ENCODE data around the gene INO80.
A peak's percentile ranks its signal among the peaks of the same experiment; 100 is the strongest.

The INO80 gene

DNA sequence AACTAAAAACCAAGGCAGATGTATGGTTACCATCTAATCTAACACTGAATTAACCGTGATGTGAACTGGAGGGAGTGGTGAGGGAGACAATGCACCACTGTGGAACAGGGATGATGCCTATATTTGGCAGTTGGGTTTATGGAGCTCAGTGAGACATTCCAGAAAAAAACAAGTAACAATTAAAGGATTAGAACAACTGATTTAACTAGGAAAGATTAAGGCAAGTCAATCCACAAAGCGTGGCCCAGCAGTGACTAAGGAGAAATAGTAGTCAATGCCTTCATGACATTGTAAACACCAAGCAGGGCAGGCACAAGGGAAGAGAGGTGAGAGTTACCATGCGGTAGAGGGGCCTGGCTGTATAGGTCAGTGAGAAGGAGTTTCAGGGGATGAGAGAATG lies 124.7 kb downstream of the INO80 start:
- Histone ChIP-seq H3K27ac (no peak overlapping the region), H3K9me3 (ENCODE audit: severe bottlenecking) (no peaks in the 10 kb centered on the region), H3K27me3 (ENCODE audit: insufficient read depth, low read depth, severe bottlenecking) (no peaks in the 10 kb centered on the region), H3K4me3 (ENCODE audit: low read depth, low read length) (no peak overlapping the region), H3K36me3 (peaks cover 45% of the 10 kb centered on the region)
- TF ChIP-seq CTCF (IDR thresholded peaks at IDR 0.05; ENCODE audit: low read depth, low read length), result no peak
- peak; percentile 21 for DNase-seq

DNA sequence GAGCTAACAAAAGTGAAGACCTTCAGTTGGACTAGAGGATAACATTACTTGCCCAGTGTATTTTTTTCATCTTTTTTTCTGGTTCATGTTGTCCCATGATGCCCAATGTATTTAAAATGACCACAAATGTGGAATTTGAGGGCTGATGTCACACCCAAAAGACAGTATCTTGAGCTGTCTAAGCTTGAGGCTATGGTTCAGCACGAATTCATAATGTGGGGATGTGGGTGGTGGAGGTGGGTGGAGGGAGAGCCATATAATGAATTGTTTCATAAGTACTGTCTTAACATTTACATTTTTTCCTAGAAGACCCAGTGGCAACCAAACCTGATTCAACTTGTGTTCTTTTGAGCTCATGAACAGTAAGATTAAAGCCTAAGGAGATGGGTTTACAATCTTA lies 125.3 kb downstream of the INO80 start:
- Histone ChIP-seq H3K27me3 (ENCODE audit: insufficient read depth, low read depth, severe bottlenecking) (no peaks in the 10 kb centered on the region), H3K4me3 (ENCODE audit: low read depth, low read length) (no peak overlapping the region), H3K9me3 (ENCODE audit: severe bottlenecking) (no peaks in the 10 kb centered on the region), H3K27ac (no peak overlapping the region), H3K36me3 (peaks cover 44% of the 10 kb centered on the region)
- TF ChIP-seq CTCF (IDR thresholded peaks at IDR 0.05; ENCODE audit: low read depth, low read length), result no peak
- no peak for DNase-seq

DNA sequence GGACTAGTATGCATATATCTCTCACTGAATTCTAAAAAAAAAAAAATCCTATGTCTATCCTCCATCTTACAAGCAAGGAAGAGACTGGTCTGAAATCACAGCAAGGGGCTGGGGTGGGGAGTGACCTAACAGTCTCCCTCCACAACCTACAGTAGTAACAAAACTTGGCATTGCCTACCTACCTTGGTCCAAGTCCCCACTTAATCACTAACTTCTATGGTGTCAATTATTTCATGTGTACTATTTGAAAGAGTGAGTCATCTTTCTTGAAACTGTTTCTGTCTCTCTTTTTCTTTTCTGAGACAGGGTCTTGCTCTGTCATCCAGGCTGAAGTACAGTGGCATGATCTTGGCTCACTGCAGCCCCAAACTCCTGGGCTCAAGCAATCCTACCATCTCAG lies 126.0 kb downstream of the INO80 start:
- DNase-seq, result no peak
- TF ChIP-seq CTCF (IDR thresholded peaks at IDR 0.05; ENCODE audit: low read depth, low read length), result no peak
- Histone ChIP-seq H3K9me3 (ENCODE audit: severe bottlenecking) (no peaks in the 10 kb centered on the region), H3K27me3 (ENCODE audit: insufficient read depth, low read depth, severe bottlenecking) (no peaks in the 10 kb centered on the region), H3K27ac (no peak overlapping the region), H3K36me3 (peaks cover 46% of the 10 kb centered on the region), H3K4me3 (ENCODE audit: low read depth, low read length) (no peak overlapping the region)

DNA sequence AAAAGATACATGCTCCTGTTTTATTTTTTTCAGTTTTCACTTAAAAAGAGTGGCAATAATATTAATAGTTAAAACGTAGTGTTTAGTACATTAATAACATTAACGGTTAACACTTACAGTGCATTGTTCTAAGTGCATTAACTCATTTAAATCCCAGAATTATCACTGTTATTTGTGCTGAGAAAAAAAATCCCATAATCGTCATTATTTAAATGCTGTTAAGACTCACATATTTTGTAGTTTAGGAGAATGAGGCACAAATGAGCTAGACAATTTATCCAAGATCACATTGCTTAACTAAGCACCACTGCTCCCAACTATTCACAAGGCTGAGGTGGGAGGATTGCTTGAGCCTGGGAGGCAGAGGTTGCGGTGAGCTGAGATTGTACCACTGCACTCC lies 127.9 kb downstream of the INO80 start:
- DNase-seq, result no peak
- no peaks in the 10 kb centered on the region for H3K27me3 ChIP-seq (ENCODE audit: insufficient read depth, low read depth, severe bottlenecking)
- peaks cover 56% of the 10 kb centered on the region for H3K36me3 ChIP-seq
- H3K9me3 ChIP-seq (ENCODE audit: severe bottlenecking), result no peaks in the 10 kb centered on the region
- no peak overlapping the region for H3K27ac ChIP-seq
- H3K4me3 ChIP-seq (ENCODE audit: low read depth, low read length), result no peak overlapping the region
- TF ChIP-seq CTCF (IDR thresholded peaks at IDR 0.05; ENCODE audit: low read depth, low read length), result no peak

GRCh38 chr15:40986820-40987219 lies 129.3 kb downstream of the INO80 start:
- DNase-seq, result no peak
- no peak for TF ChIP-seq CTCF (IDR thresholded peaks at IDR 0.05; ENCODE audit: low read depth, low read length)
- Histone ChIP-seq H3K27ac (no peak overlapping the region), H3K36me3 (peaks cover 69% of the 10 kb centered on the region), H3K27me3 (ENCODE audit: insufficient read depth, low read depth, severe bottlenecking) (no peaks in the 10 kb centered on the region), H3K9me3 (ENCODE audit: severe bottlenecking) (no peaks in the 10 kb centered on the region), H3K4me3 (ENCODE audit: low read depth, low read length) (no peak overlapping the region)

- no peak for DNase-seq
Observed at GRCh38 chr15:40985541-40986330, 130.3 kb downstream of the INO80 start.

More at GRCh38 chr15:40985541-40986330, 130.3 kb downstream of the INO80 start:
- Histone ChIP-seq H3K9me3 (ENCODE audit: severe bottlenecking) (no peaks in the 10 kb centered on the region), H3K27me3 (ENCODE audit: insufficient read depth, low read depth, severe bottlenecking) (no peaks in the 10 kb centered on the region), H3K36me3 (peaks cover 72% of the 10 kb centered on the region), H3K4me3 (ENCODE audit: low read depth, low read length) (no peak overlapping the region), H3K27ac (no peak overlapping the region)
- TF ChIP-seq CTCF (IDR thresholded peaks at IDR 0.05; ENCODE audit: low read depth, low read length), result no peak
